GM12801 (cell line): ENCODE results near the gene RETREG3.

Source experiments
- CTCF ChIP-seq: IDR thresholded peaks from one replicate; pipeline ENCODE4 v1.5.1; 2011; ENCODE audit warnings: control low read depth; ENCODE audit not compliant: insufficient read length; ENCODE audit errors: extremely low read depth

RETREG3 gene

GRCh38 chr17:42563950-42564349, 45.2 kb downstream of the RETREG3 start:
- TF ChIP-seq CTCF = no peak

GRCh38 chr17:42563543-42563942, 45.6 kb downstream of the RETREG3 start:
- no peak for TF ChIP-seq CTCF

- no peak for TF ChIP-seq CTCF
Measured at GRCh38 chr17:42563143-42563509, 46.0 kb downstream of the RETREG3 start.

- TF ChIP-seq CTCF = no peak
Measured at GRCh38 chr17:42562388-42563142, 46.6 kb downstream of the RETREG3 start.

GRCh38 chr17:42561897-42562387, 47.2 kb downstream of the RETREG3 start, which contains the start of gene COASY:
Gene COASY, plus strand, starts transcription at chr17:42562148. Its CDS starts 475 bp downstream, at chr17:42562623.
- no peak for TF ChIP-seq CTCF

GRCh38 chr17:42560246-42560645, 48.9 kb downstream of the RETREG3 start:
- no peak for TF ChIP-seq CTCF

- no peak for TF ChIP-seq CTCF
Measured at GRCh38 chr17:42559075-42559474, 50.1 kb downstream of the RETREG3 start.
